Measurements from ENCODE around the gene CYP2C8.

- TF ChIP-seq POLR2A (IDR thresholded peaks at IDR 0.05; ENCODE audit: low read depth, low read length): no peak
- TF ChIP-seq CTCF (conservative IDR thresholded peaks at IDR 0.05; ENCODE audit: low read depth, low read length): no peak
- TF ChIP-seq MAFK (IDR thresholded peaks at IDR 0.05; ENCODE audit: low read depth, low read length): no peak
- TF ChIP-seq CEBPB (IDR thresholded peaks at IDR 0.05; ENCODE audit: low read depth, low read length): no peak
- no peak for TF ChIP-seq SMC3 (IDR thresholded peaks at IDR 0.05; ENCODE audit: low read depth, low read length)
- TF ChIP-seq RAD21 (IDR thresholded peaks at IDR 0.05; ENCODE audit: low read length): no peak
- no peak for TF ChIP-seq CHD1 (IDR thresholded peaks at IDR 0.05; ENCODE audit: low read depth, low read length)
- TF ChIP-seq RFX5 (IDR thresholded peaks at IDR 0.05; ENCODE audit: low read depth, low read length): no peak
- no peak for TF ChIP-seq ELK1 (IDR thresholded peaks at IDR 0.05; ENCODE audit: borderline replicate concordance, low read depth, low read length)
- no peak for TF ChIP-seq BHLHE40 (IDR thresholded peaks at IDR 0.05; ENCODE audit: low read depth, low read length)
- no peak for TF ChIP-seq NFE2L2 (IDR thresholded peaks at IDR 0.05; ENCODE audit: low read depth, low read length)
- TF ChIP-seq FOS (IDR thresholded peaks at IDR 0.05; ENCODE audit: low read depth, low read length): no peak
- TF ChIP-seq RCOR1 (IDR thresholded peaks at IDR 0.05; ENCODE audit: insufficient replicate concordance, low read length): no peak
- no peak for TF ChIP-seq USF2 (IDR thresholded peaks at IDR 0.05; ENCODE audit: low read depth, low read length)
Measured at GRCh38 chr10:95048206-95048605, 21.1 kb downstream of the CYP2C8 start.

All from IMR-90 (cell line).